Heart left ventricle (tissue), 16 donors: ENCODE measurements around the gene FBP1. TPM values are rescaled to one million over a fixed set of nuclear protein-coding genes. Genes with fewer than 3 reads are reported as not detected.

ENCODE experiments used
- ATAC-seq, 4 donors: fragments of 200-7000 bp; cut with Tn5 transposase; one replicate each; pipeline ENCODE4 v1.9.1; 2020 to 2022; ENCODE audit warnings: moderate library complexity in 4 of 4, mild to moderate bottlenecking in 3 of 4, moderate number of reproducible peaks in 1 of 4
- DNase-seq, 5 donors: peaks; one replicate each; pipeline ENCODE4 v3.0.0-alpha.2; 2020
- H3K27ac ChIP-seq, 12 donors: fragments of 200-600 bp; sonication (generic) in 4 of 12; one replicate each; pipeline versions ENCODE4 v1.5.0 to v1.8.0; 2016 to 2022; ENCODE audit warnings: mild to moderate bottlenecking in 2 of 12
- H3K27me3 ChIP-seq, 9 donors: fragments of 200-600 bp; sonication (generic) in 2 of 9; one replicate each; pipeline versions ENCODE4 v1.5.1 to v1.8.0; 2016 to 2022; ENCODE audit warnings: mild to moderate bottlenecking in 3 of 9
- H3K36me3 ChIP-seq, 9 donors: fragments of 200-600 bp; sonication (generic) in 2 of 9; one replicate each; pipeline versions ENCODE4 v1.5.0 to v1.8.0; 2018 to 2022; ENCODE audit warnings: mild to moderate bottlenecking in 2 of 9
- H3K4me1 ChIP-seq, 12 donors: fragments of 200-600 bp; sonication (generic) in 4 of 12; one replicate each; pipeline versions ENCODE4 v1.5.0 to v1.8.0; 2016 to 2022; ENCODE audit warnings: mild to moderate bottlenecking in 3 of 12
- H3K4me3 ChIP-seq, 12 donors: fragments of 200-600 bp; sonication (generic) in 4 of 12; one replicate each; pipeline versions ENCODE4 v1.5.0 to v1.8.0; 2017 to 2022; ENCODE audit warnings: mild to moderate bottlenecking in 9 of 12, moderate library complexity in 4 of 12
- H3K9me3 ChIP-seq, 12 donors: fragments of 200-600 bp; sonication (generic) in 4 of 12; one replicate each; pipeline versions ENCODE4 v1.5.0 to v1.8.0; 2016 to 2022; ENCODE audit warnings: mild to moderate bottlenecking in 1 of 12
- CTCF ChIP-seq, 12 donors: fragments of 200-600 bp; sonication (generic) in 4 of 12; IDR thresholded peaks; one replicate each; pipeline versions ENCODE4 v1.5.0 to v1.8.0; 2018 to 2022; ENCODE audit warnings: antibody characterized with exemption in 12 of 12, mild to moderate bottlenecking in 5 of 12
- POLR2A ChIP-seq, 2 donors: fragments of 450-650 bp; IDR thresholded peaks; one replicate each; pipeline ENCODE4 v1.6.1; 2017; ENCODE audit warnings: antibody characterized with exemption in 2 of 2, mild to moderate bottlenecking in 2 of 2, moderate library complexity in 2 of 2
- WGBS, 4 donors: extraction: QIAGEN DNeasy Blood & Tissue Kit in 2 of 4; methylation state at CpG; one replicate each; pipeline versions ENCODE4 v1.1.5 to v1.1.7; 2013 to 2018; 5-methylcytosine and 5-hydroxymethylcytosine counted together
- intact Hi-C, 10 donors: fragments of 100-400 bp; cut with DNase I; formaldehyde crosslinking; loops; one replicate each; pipeline versions ENCODE4 v1.11.1 to v1.14.2; 2022
- polyA plus RNA-seq, 2 donors: library from polyadenylated mRNA; stranded (reverse); fragments of 200-250 nt; gene quantifications; one replicate each; pipeline ENCODE4 v1.2.3, GENCODE V29; 2013
- total RNA-seq, 9 donors: library from RNA; depleted of rRNA in 2 of 9; stranded (reverse); fragments of >200 nt in 2 of 9; fragmentation: NEBNext Ultra II Directional in 3 of 9; extraction: Animal tissue kit (Norgen Biotek cat#: 25700) in 3 of 9; gene quantifications; one replicate each; pipeline versions ENCODE4 v1.1.0 to v1.2.4, GENCODE V29; 2016 to 2023
- donor health status: ischemic (EF 13 %, LVEDD 7.1; RV severe dilation, severe dysfunction).
- donor health status: healthy with polysubstance abuse.
- donor health status: DM: no; HTN: yes; CAD: no.
- donor health status: DM: no; HTN: no; CAD: no.
- donor health status: ischemic (EF 25% LVEDD 6.9; RV normal size, moderate dysfunction).
- donor health status: ischemic (EF 25% LVEDD 5.7; RV mildly dilated, moderate dysfunction).
- donor health status: healthy.
- donor health status: DM: yes; HTN: yes; CAD: no.
- donor health status: ischemic (EF 35%, LVEDD 5.7; RV mildly dilated, moderate dysfunction).
- donor health status: nonischemic (EF 11% LVEDD 7.7; RV severe dilation, severe dysfunction).
- donor health status: DM: yes; HTN: yes; CAD: no.
- donor health status: PGD.
- donor health status: ischemic (EF 29% LVEDD 5.4; RV normal size, mild dysfunction).
- donor health status: nonischemic (EF 23%, LVEDD 6.1; RV moderate dilation, normal function).

The FBP1 gene
- total and polyA plus RNA-seq, 11 donors: 0.50 to 18.5 (median 0.94) TPM

- DNase-seq (no peak), ATAC-seq (no peak)
- 81 to 86% (median 84%) methylated on average over 2 of the region's 2 CpGs for WGBS, 4 donors
- H3K27ac ChIP-seq: no peak overlapping the region
- H3K9me3 ChIP-seq: no peaks in the 10 kb centered on the region
- TF ChIP-seq POLR2A (IDR thresholded peaks at IDR 0.05) (no peak), CTCF (IDR thresholded peaks at IDR 0.05) (no peak)
- intact Hi-C loops: loop anchor here (1.0 to 10.0 kb wide), 16 partner anchors 84 to 1537 kb away; no protein-coding TSS in a partner anchor
- H3K4me1 ChIP-seq: peaks cover 0 to 14% (median 4%) of the 10 kb centered on the region in 12 donors
- H3K27me3 ChIP-seq: no peaks in the 10 kb centered on the region
- H3K36me3 ChIP-seq: no peaks in the 10 kb centered on the region
- no peak overlapping the region for H3K4me3 ChIP-seq
Measured at GRCh38 chr9:94680621-94681020, 41.3 kb upstream of the FBP1 start.

GRCh38 chr9:94680020-94680419, 40.7 kb upstream of the FBP1 start:
- Histone ChIP-seq H3K27me3 (no peaks in the 10 kb centered on the region), H3K9me3 (no peaks in the 10 kb centered on the region), H3K36me3 (no peaks in the 10 kb centered on the region), H3K4me3 (no peak overlapping the region), H3K4me1 (peaks cover 0 to 20% (median 9%) of the 10 kb centered on the region in 12 donors), H3K27ac (no peak overlapping the region)
- DNase-seq (no peak), ATAC-seq (no peak)
- intact Hi-C loops: loop anchor here (2.0 to 10.0 kb wide), 14 partner anchors 85 to 1537 kb away; no protein-coding TSS in a partner anchor
- TF ChIP-seq CTCF (IDR thresholded peaks at IDR 0.05): no peak
- TF ChIP-seq POLR2A (IDR thresholded peaks at IDR 0.05): no peak
- 94 to 100% (median 96%) methylated on average over 1 of the region's 1 CpG for WGBS, 4 donors

- 92 to 94% (median 93%) methylated on average over 8 of the region's 8 CpGs for WGBS, 4 donors
- intact Hi-C loops: loop anchor here in 1 of 10 donors (10.0 kb wide), 1 partner anchor 585 kb away; no protein-coding TSS in a partner anchor
- no peak for TF ChIP-seq CTCF (IDR thresholded peaks at IDR 0.05)
- Histone ChIP-seq H3K27me3 (no peaks in the 10 kb centered on the region), H3K4me3 (no peak overlapping the region), H3K9me3 (no peaks in the 10 kb centered on the region), H3K4me1 (peaks cover 0 to 24% (median 13%) of the 10 kb centered on the region in 12 donors), H3K27ac (no peak overlapping the region), H3K36me3 (no peaks in the 10 kb centered on the region)
- no peak for ATAC-seq
- no peak for DNase-seq
Measured at GRCh38 chr9:94679587-94679986, 40.3 kb upstream of the FBP1 start.

GRCh38 chr9:94677929-94678328, 38.6 kb upstream of the FBP1 start:
- intact Hi-C loops: loop anchor here in 1 of 10 donors (10.0 kb wide), 1 partner anchor 587 kb away; no protein-coding TSS in a partner anchor
- TF ChIP-seq POLR2A (IDR thresholded peaks at IDR 0.05) (no peak), CTCF (IDR thresholded peaks at IDR 0.05) (no peak)
- Histone ChIP-seq H3K4me3 (no peak overlapping the region), H3K36me3 (no peaks in the 10 kb centered on the region), H3K27ac (no peak overlapping the region), H3K4me1 (peaks cover 0 to 26% (median 15%) of the 10 kb centered on the region in 12 donors), H3K27me3 (no peaks in the 10 kb centered on the region), H3K9me3 (no peaks in the 10 kb centered on the region)
- DNase-seq (no peak), ATAC-seq (no peak)
- WGBS, 4 donors: 77 to 83% (median 80%) methylated on average over 4 of the region's 4 CpGs
